KOPT-K1 (cell line): ENCODE measurements around the gene MAP3K19.
"Not testable (repeated sequence)": the region's sequence is repeated elsewhere in the genome, so short reads cannot be mapped to it uniquely, and the experiment has no call there.

Experiments used
- H3K27ac ChIP-seq: fragments of 200-600 bp; sonication (generic); 2 replicates; pipeline ENCODE4 v1.5.1; 2016; ENCODE audit warnings: antibody characterized with exemption, mild to moderate bottlenecking, low read depth, low read length; ENCODE audit not compliant: poor library complexity, severe bottlenecking
- H3K36me3 ChIP-seq: fragments of 200-600 bp; sonication (generic); 2 replicates; pipeline ENCODE4 v1.5.1; 2017; ENCODE audit warnings: antibody characterized with exemption, mild to moderate bottlenecking, low read length, moderate library complexity; ENCODE audit not compliant: insufficient read depth
- H3K9me3 ChIP-seq: fragments of 200-600 bp; sonication (generic); 2 replicates; pipeline ENCODE4 v1.5.1; 2017; ENCODE audit warnings: antibody characterized with exemption, low read length, mild to moderate bottlenecking; ENCODE audit not compliant: insufficient read depth, poor library complexity, severe bottlenecking

MAP3K19 gene

GRCh38 chr2:135047300-135047699 lies at the start of gene MAP3K19:
Gene MAP3K19 (minus strand): TSS chr2:135047447. CDS start chr2:135024647, 22,800 bp downstream.
- no peaks in the 10 kb centered on the region for H3K36me3 ChIP-seq

GRCh38 chr2:135096665-135097446 lies 49.6 kb upstream of the MAP3K19 start:
- Histone ChIP-seq H3K27ac (no peak overlapping the region), H3K9me3 (peaks cover 2% of the 10 kb centered on the region), H3K36me3 (peaks cover 4% of the 10 kb centered on the region; the same call in 1 of the 2 replicates)

More at GRCh38 chr2:135047300-135047699, at the start of gene MAP3K19:
- no peak within 1 kb of the TSS for H3K27ac ChIP-seq
- no peaks in the 10 kb centered on the region for H3K9me3 ChIP-seq

- H3K27ac ChIP-seq: no peak overlapping the region
- peaks cover 4% of the 10 kb centered on the region; the same call in 1 of the 2 replicates for H3K36me3 ChIP-seq
- no peaks in the 10 kb centered on the region for H3K9me3 ChIP-seq
These were observed 48.3 kb upstream of the MAP3K19 start for GRCh38 chr2:135095591-135095990.

- Histone ChIP-seq H3K27ac (no peak overlapping the region), H3K9me3 (no peaks in the 10 kb centered on the region), H3K36me3 (peaks cover 4% of the 10 kb centered on the region; the same call in 1 of the 2 replicates)
These were observed 47.3 kb upstream of the MAP3K19 start for GRCh38 chr2:135094508-135094907.

GRCh38 chr2:135093670-135094330 lies 46.6 kb upstream of the MAP3K19 start:
- Histone ChIP-seq H3K9me3 (peaks cover 4% of the 10 kb centered on the region), H3K27ac (no peak overlapping the region), H3K36me3 (peaks cover 4% of the 10 kb centered on the region; the same call in 1 of the 2 replicates)

GRCh38 chr2:135093193-135093592 lies 45.9 kb upstream of the MAP3K19 start:
- Histone ChIP-seq H3K9me3 (peaks cover 4% of the 10 kb centered on the region), H3K36me3 (peaks cover 4% of the 10 kb centered on the region; the same call in 1 of the 2 replicates), H3K27ac (no peak overlapping the region)

- Histone ChIP-seq H3K36me3 (peaks cover 4% of the 10 kb centered on the region; the same call in 1 of the 2 replicates), H3K27ac (no peak overlapping the region), H3K9me3 (peaks cover 4% of the 10 kb centered on the region)
These were observed 44.4 kb upstream of the MAP3K19 start for GRCh38 chr2:135091681-135092080.

GRCh38 chr2:135089597-135089996 lies 42.4 kb upstream of the MAP3K19 start:
- H3K9me3 ChIP-seq, H3K27ac ChIP-seq, H3K36me3 ChIP-seq: not testable (repeated sequence)

GRCh38 chr2:135086222-135086621 lies 39.0 kb upstream of the MAP3K19 start:
- Histone ChIP-seq H3K9me3 (peaks cover 10% of the 10 kb centered on the region), H3K36me3 (peaks cover 4% of the 10 kb centered on the region), H3K27ac (no peak overlapping the region)

- Histone ChIP-seq H3K36me3 (peaks cover 13% of the 10 kb centered on the region), H3K9me3 (peaks cover 45% of the 10 kb centered on the region), H3K27ac (no peak overlapping the region)
These were observed 31.2 kb upstream of the MAP3K19 start for GRCh38 chr2:135078417-135078816.

- Histone ChIP-seq H3K27ac (no peak overlapping the region), H3K36me3 (peaks cover 15% of the 10 kb centered on the region; the same call in 1 of the 2 replicates), H3K9me3 (peaks cover 57% of the 10 kb centered on the region)
These were observed 29.3 kb upstream of the MAP3K19 start for GRCh38 chr2:135076556-135076955.

GRCh38 chr2:135074216-135074615 lies 27.0 kb upstream of the MAP3K19 start:
- Histone ChIP-seq H3K36me3 (peaks cover 23% of the 10 kb centered on the region; the same call in 1 of the 2 replicates), H3K9me3 (peaks cover 69% of the 10 kb centered on the region), H3K27ac (no peak overlapping the region)

- peaks cover 20% of the 10 kb centered on the region; the same call in 1 of the 2 replicates for H3K36me3 ChIP-seq
- H3K9me3 ChIP-seq: peaks cover 70% of the 10 kb centered on the region
- H3K27ac ChIP-seq: no peak overlapping the region
These were observed 25.1 kb upstream of the MAP3K19 start for GRCh38 chr2:135072125-135072997.

GRCh38 chr2:135066710-135067109 lies 19.5 kb upstream of the MAP3K19 start:
- peaks cover 49% of the 10 kb centered on the region for H3K9me3 ChIP-seq
- H3K27ac ChIP-seq: no peak overlapping the region
- H3K36me3 ChIP-seq: peaks cover 37% of the 10 kb centered on the region

- H3K27ac ChIP-seq: no peak overlapping the region
- H3K36me3 ChIP-seq: peaks cover 44% of the 10 kb centered on the region
- H3K9me3 ChIP-seq: peaks cover 26% of the 10 kb centered on the region
These were observed 16.9 kb upstream of the MAP3K19 start for GRCh38 chr2:135064149-135064548.
